ENCODE data around the gene CD8B2. TPM values are rescaled to one million over a fixed set of nuclear protein-coding genes. Genes with fewer than 3 reads are reported as not detected.

Gene CD8B2
- polyA plus RNA-seq, 1 of the 3 experiments (the other 2 are of a cell fraction), result not detected

GRCh38 chr2:106553321-106553720 is 66.2 kb downstream of the CD8B2 start (continued):
- TF ChIP-seq IRF3 (IDR thresholded peaks at IDR 0.05; ENCODE audit: low read depth, low read length) (no peak), RXRA (IDR thresholded peaks at IDR 0.05; ENCODE audit: borderline replicate concordance, low read depth) (no peak), FOXJ3 (CRISPR knock-in tag; IDR thresholded peaks at IDR 0.05) (no peak), GATA2 (CRISPR knock-in tag; IDR thresholded peaks at IDR 0.05) (no peak)

- H3K9me2 ChIP-seq, result no peaks in the 10 kb centered on the region
- DNase-seq, result no peak
- 30% methylated on average over 6 of the region's 6 CpGs for WGBS (ENCODE audit: low lambda C conversion rate)
- no peaks in the 10 kb centered on the region for H3K9me3 ChIP-seq
- H3K9ac ChIP-seq, result no peak overlapping the region
- no peak for TF ChIP-seq PBX3 (IDR thresholded peaks at IDR 0.05)
- TF ChIP-seq TEAD4 (IDR thresholded peaks at IDR 0.05; ENCODE audit: borderline replicate concordance, insufficient read depth), result no peak
- TF ChIP-seq SIN3A (IDR thresholded peaks at IDR 0.05; ENCODE audit: borderline replicate concordance, low read depth, low read length), result no peak
- TF ChIP-seq REST (IDR thresholded peaks at IDR 0.05; ENCODE audit: low read depth, low read length), result no peak
- no peak for TF ChIP-seq GATA2 (CRISPR knock-in tag; IDR thresholded peaks at IDR 0.05)
- TF ChIP-seq CHD2 (IDR thresholded peaks at IDR 0.05; ENCODE audit: low read length, partially characterized antibody), result no peak
- TF ChIP-seq TAF1 (IDR thresholded peaks at IDR 0.05; ENCODE audit: borderline replicate concordance, low read depth, low read length), result no peak
- TF ChIP-seq IRF3 (IDR thresholded peaks at IDR 0.05; ENCODE audit: low read depth, low read length), result no peak
- no peak for TF ChIP-seq RCOR1 (IDR thresholded peaks at IDR 0.05; ENCODE audit: low read length)
- no peak for TF ChIP-seq RFX5 (IDR thresholded peaks at IDR 0.05; ENCODE audit: low read length)
- TF ChIP-seq MXI1 (IDR thresholded peaks at IDR 0.05; ENCODE audit: low read depth, low read length), result no peak
- TF ChIP-seq CTCF (IDR thresholded peaks at IDR 0.05), result no peak
- TF ChIP-seq MAX (IDR thresholded peaks at IDR 0.05; ENCODE audit: low read depth), result no peak
- no peak for TF ChIP-seq RAD21 (IDR thresholded peaks at IDR 0.05; ENCODE audit: low read length)
- no peak for TF ChIP-seq RXRA (IDR thresholded peaks at IDR 0.05; ENCODE audit: borderline replicate concordance, low read depth)
- TF ChIP-seq EZH2phosphoT487 (IDR thresholded peaks at IDR 0.05; ENCODE audit: borderline replicate concordance, low read depth), result no peak
- TF ChIP-seq NRF1 (IDR thresholded peaks at IDR 0.05; ENCODE audit: low read depth, low read length), result no peak
- H3K4me1 ChIP-seq (ENCODE audit: control insufficient read depth in 1 of 2, insufficient read depth in 2 of 2, low read depth in 1 of 2, low read length in 1 of 2), result no peaks in the 10 kb centered on the region; a peak in 1 of 4 replicates
- no peaks in the 10 kb centered on the region for H3K79me2 ChIP-seq (ENCODE audit: insufficient read depth)
- H3K4me2 ChIP-seq, result no peak overlapping the region
- no peak overlapping the region for H3K27ac ChIP-seq (ENCODE audit: low read depth in 2 of 2, low read length in 1 of 2)
- no peaks in the 10 kb centered on the region for H4K20me1 ChIP-seq (ENCODE audit: insufficient read depth)
- ChIA-PET CTCF (interaction anchor here (0.9 to 4.6 kb wide), 2 partner anchors 8 to 28 kb away, joined by 3 to 35 read pairs; no protein-coding TSS in a partner anchor), POLR2A (no interaction called here)
- no peaks in the 10 kb centered on the region for H3K36me3 ChIP-seq (replicated peaks in 1 of 2; ENCODE audit: control insufficient read depth in 1 of 2, insufficient read depth in 2 of 2, low read length in 1 of 2)
- no peak overlapping the region for H3K4me3 ChIP-seq (ENCODE audit: low read depth in 2 of 2, low read length in 1 of 2)
- no peak overlapping the region for H2AFZ ChIP-seq (ENCODE audit: low read depth)
- no peaks in the 10 kb centered on the region for H3F3A ChIP-seq (replicated peaks; ENCODE audit: insufficient read depth)
- H3K27me3 ChIP-seq (ENCODE audit: insufficient read depth), result no peaks in the 10 kb centered on the region
Measured at GRCh38 chr2:106554411-106554810, 67.2 kb downstream of the CD8B2 start.

All from SK-N-SH (cell line).